Neural cell (in vitro differentiated cells): ENCODE results near the gene BTG2.

Experiments used
- EP300 ChIP-seq: fragments of 450-650 bp; conservative IDR thresholded peaks from 2 replicates; pipeline ENCODE4 v1.6.1; 2014; ENCODE audit warnings: antibody characterized with exemption, mild to moderate bottlenecking, moderate library complexity; ENCODE audit not compliant: poor library complexity, severe bottlenecking
- RAD21 ChIP-seq: fragments of 450-650 bp; conservative IDR thresholded peaks from 2 replicates; pipeline ENCODE4 v1.6.1; 2014; ENCODE audit warnings: antibody characterized with exemption, mild to moderate bottlenecking, moderate library complexity
- TAF1 ChIP-seq: IDR thresholded peaks from 2 replicates; pipeline ENCODE4 v1.6.1; 2012; ENCODE audit warnings: low read depth
- TF ChIP-seq, protein P1 (sequence below): fragments of 450-650 bp; IDR thresholded peaks from 2 replicates; pipeline ENCODE4 v1.5.1; 2014; ENCODE audit warnings: antibody characterized with exemption, mild to moderate bottlenecking, moderate library complexity; ENCODE audit not compliant: poor library complexity, severe bottlenecking
- TF ChIP-seq, protein P2 (sequence below): IDR thresholded peaks from 2 replicates; pipeline ENCODE4 v1.6.1; 2012; ENCODE audit warnings: borderline replicate concordance

DNA sequence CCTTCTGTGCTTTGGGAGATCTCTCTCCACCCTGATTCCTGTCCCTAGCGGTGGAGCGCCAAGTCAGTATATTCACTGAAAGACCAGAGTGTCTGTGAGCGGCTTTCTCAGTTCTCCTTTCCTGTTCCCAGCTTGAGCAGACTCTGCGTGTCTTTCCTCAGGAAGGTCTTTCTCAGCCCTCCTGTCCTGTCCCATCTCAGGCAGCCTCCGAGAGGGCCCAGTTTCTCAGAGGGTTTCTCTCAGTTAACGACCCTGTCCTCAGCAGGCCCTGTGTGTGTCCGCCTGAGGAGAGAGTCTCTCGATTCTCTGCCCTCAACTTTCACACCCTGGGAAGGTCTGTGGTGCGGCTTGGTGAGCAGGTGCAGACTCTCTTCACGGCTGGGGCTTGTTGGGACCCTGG, 41.8 kb upstream of the BTG2 start:
- TF ChIP-seq RAD21 (no peak), TAF1 (no peak), EP300 (no peak)
- TF ChIP-seq, protein P1, sequence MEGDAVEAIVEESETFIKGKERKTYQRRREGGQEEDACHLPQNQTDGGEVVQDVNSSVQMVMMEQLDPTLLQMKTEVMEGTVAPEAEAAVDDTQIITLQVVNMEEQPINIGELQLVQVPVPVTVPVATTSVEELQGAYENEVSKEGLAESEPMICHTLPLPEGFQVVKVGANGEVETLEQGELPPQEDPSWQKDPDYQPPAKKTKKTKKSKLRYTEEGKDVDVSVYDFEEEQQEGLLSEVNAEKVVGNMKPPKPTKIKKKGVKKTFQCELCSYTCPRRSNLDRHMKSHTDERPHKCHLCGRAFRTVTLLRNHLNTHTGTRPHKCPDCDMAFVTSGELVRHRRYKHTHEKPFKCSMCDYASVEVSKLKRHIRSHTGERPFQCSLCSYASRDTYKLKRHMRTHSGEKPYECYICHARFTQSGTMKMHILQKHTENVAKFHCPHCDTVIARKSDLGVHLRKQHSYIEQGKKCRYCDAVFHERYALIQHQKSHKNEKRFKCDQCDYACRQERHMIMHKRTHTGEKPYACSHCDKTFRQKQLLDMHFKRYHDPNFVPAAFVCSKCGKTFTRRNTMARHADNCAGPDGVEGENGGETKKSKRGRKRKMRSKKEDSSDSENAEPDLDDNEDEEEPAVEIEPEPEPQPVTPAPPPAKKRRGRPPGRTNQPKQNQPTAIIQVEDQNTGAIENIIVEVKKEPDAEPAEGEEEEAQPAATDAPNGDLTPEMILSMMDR: no peak
- TF ChIP-seq, protein P2, sequence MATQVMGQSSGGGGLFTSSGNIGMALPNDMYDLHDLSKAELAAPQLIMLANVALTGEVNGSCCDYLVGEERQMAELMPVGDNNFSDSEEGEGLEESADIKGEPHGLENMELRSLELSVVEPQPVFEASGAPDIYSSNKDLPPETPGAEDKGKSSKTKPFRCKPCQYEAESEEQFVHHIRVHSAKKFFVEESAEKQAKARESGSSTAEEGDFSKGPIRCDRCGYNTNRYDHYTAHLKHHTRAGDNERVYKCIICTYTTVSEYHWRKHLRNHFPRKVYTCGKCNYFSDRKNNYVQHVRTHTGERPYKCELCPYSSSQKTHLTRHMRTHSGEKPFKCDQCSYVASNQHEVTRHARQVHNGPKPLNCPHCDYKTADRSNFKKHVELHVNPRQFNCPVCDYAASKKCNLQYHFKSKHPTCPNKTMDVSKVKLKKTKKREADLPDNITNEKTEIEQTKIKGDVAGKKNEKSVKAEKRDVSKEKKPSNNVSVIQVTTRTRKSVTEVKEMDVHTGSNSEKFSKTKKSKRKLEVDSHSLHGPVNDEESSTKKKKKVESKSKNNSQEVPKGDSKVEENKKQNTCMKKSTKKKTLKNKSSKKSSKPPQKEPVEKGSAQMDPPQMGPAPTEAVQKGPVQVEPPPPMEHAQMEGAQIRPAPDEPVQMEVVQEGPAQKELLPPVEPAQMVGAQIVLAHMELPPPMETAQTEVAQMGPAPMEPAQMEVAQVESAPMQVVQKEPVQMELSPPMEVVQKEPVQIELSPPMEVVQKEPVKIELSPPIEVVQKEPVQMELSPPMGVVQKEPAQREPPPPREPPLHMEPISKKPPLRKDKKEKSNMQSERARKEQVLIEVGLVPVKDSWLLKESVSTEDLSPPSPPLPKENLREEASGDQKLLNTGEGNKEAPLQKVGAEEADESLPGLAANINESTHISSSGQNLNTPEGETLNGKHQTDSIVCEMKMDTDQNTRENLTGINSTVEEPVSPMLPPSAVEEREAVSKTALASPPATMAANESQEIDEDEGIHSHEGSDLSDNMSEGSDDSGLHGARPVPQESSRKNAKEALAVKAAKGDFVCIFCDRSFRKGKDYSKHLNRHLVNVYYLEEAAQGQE: no peak
